ENCODE measurements around the gene MESP2.

DNA sequence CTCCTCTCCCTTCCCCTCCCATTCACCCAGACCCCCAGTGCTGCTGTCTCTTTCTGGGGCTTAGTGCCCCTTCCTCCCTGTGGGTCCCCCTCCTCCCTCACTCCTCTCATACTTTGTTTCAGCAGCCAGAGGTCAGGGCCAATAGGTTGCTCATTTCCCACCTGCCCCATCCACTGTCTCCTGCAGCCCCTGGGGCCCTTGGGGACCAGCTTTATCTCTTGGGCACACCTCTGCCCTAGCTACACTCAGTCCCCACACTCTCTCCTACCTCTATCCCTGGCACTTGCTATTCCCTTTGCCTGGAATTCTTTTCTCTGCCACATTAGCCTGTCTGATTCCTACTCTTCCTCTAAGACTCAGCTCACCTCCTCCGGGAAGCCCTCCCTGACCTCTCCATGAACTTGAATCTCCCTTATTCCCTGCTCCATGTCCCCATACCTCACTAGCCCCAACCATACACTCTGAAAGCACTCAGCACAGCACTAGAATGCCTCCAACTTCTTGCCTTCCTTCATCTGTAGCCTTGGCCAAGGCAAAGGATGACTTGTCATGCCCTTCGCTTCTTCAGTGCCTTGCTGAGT is 23.9 kb downstream of the MESP2 start:
- no peak for TF ChIP-seq POLR2A (IDR thresholded peaks at IDR 0.05)
- TF ChIP-seq, protein P1, sequence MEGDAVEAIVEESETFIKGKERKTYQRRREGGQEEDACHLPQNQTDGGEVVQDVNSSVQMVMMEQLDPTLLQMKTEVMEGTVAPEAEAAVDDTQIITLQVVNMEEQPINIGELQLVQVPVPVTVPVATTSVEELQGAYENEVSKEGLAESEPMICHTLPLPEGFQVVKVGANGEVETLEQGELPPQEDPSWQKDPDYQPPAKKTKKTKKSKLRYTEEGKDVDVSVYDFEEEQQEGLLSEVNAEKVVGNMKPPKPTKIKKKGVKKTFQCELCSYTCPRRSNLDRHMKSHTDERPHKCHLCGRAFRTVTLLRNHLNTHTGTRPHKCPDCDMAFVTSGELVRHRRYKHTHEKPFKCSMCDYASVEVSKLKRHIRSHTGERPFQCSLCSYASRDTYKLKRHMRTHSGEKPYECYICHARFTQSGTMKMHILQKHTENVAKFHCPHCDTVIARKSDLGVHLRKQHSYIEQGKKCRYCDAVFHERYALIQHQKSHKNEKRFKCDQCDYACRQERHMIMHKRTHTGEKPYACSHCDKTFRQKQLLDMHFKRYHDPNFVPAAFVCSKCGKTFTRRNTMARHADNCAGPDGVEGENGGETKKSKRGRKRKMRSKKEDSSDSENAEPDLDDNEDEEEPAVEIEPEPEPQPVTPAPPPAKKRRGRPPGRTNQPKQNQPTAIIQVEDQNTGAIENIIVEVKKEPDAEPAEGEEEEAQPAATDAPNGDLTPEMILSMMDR (IDR thresholded peaks at IDR 0.05) = no peak

All from esophagus squamous epithelium (tissue), 4 donors.